ENCODE measurements around the gene TNRC6C. TPM values are rescaled to one million over a fixed set of nuclear protein-coding genes. Genes with fewer than 3 reads are reported as not detected.

TNRC6C gene
- total RNA-seq, 1 donor from 2014 or later, result 13.6 TPM

- DNase-seq, result peak; percentile 78
These were observed 55.4 kb downstream of the TNRC6C start for GRCh38 chr17:78013683-78014467.

GRCh38 chr17:78014646-78015045 is 56.1 kb downstream of the TNRC6C start:
- no peak for DNase-seq

GRCh38 chr17:78016852-78017251 is 58.3 kb downstream of the TNRC6C start:
- DNase-seq, result no peak

DNA sequence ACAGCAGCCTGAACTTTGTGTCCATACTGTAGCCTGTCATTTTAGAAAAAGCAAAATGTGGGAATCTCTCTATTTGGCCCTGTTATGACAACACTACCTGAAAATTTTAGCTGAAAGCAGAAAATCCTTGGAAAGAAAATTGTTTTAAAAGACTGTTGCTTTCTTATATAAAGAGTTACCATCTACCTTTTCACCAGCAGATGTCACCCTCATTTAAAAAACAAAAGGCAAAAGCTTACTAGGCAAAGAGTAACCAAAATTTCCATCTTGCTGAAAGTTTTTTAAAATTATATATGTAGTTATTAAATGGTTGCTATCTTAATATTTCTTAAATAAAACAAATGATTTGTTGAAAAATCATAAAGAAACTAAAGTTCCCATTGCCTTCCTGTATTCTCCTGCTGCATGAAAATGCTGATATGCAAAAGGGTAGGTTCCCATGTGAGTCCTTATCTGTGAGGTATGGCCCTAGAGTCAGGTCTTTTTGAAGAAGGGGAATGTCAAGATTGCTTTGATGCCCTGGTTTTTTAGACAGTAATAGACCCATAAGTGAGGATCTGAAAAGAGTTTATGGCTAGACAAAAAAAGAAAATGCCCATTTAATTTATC is 61.0 kb downstream of the TNRC6C start:
- DNase-seq, result peak; percentile 7

DNA sequence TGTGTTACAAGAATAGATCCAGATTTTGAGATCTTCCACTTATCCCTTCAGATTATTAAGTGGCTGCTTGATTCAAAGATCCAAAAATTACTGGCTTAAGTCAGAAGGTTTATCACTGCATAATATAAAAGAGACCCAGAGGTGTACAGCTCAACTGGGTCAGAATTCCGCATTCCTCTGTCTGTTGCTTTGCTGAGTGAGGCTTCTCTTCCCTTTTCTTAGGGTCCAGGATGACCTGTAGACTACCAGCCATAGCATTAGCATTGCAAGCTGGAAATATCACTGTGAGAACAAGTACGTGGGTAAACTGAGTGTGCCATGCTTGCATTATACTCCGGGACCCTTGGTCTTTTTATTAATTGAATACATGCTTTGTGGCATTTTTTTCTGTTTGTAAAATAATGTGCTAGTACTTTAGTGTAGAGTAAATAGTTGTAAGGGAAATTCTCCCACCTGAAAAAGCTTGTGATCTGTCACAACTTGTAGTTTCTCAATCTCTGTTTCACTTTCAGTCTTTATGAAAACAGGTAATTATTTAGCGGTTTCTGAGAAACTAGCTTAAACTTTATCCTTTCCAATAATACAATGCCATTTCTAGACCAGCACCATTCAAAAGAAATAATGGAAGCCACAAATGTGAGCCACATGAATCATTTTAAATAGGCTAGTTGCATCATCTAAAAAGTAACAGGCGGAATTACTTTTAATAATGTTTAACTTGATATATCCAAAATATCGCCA is 61.6 kb downstream of the TNRC6C start:
- DNase-seq, result no peak

GRCh38 chr17:78020717-78021108 is 62.2 kb downstream of the TNRC6C start:
- no peak for DNase-seq

- no peak for DNase-seq
These were observed 63.9 kb downstream of the TNRC6C start for GRCh38 chr17:78022425-78022824.

GRCh38 chr17:78023042-78023441 is 64.5 kb downstream of the TNRC6C start:
- DNase-seq, result no peak

DNA sequence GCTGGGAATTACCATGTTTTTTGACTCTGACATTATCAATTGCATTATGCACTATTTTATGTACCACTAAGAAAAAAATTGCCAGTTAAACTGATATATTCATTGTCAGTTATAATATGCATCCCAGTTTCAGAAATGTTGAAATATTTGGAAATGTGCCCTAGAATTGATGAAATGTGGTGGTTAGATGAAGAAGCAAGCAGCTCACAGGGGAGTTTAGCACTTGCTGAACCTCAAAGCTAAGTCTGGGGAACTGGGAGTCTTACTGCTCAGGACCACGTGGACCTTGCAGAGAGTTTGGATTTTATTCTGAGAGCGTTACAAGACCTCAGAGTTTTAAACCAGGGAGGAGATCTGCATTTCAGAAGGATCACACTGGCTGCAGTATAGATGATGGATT is 67.9 kb downstream of the TNRC6C start:
- no peak for DNase-seq

DNA sequence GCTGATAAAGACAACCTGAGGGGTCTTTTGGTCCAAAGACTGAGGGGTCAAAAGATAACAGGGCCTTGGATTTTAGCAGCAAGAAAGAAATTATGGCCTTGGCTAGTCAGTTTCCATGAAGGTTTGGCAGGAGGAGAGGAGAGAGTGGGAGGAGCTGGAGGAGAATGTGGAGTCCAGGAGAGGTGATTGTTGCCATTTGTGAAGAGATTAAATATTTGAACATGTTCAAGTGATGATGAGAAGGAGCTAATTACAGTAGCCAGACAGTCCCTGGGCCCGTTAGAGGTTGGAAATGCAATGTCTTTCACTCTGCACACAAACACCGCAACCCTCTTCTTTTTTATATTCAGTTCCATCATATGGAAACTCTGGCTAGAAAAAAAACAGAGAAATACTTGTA is 68.6 kb downstream of the TNRC6C start:
- DNase-seq, result no peak

DNA sequence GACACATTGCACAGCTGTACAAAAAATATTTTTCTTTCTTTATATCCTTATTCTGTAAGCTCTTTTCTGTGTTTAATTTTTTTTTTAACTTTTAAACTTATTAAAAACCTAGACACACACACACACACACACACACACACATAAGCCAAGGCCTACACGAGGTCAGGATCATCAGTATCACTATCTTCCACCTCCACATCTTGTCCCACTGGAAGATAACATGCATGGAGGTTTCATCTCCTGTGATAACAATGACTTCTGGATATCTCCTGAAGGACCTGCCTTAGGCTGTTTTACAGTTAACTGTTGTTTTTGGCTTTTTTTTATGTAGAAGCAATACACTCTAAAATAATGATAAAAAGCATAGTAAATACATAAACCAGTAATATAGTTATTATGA is 71.2 kb downstream of the TNRC6C start:
- DNase-seq, result no peak

GRCh38 chr17:78031435-78031834 is 72.9 kb downstream of the TNRC6C start:
- DNase-seq, result no peak

DNA sequence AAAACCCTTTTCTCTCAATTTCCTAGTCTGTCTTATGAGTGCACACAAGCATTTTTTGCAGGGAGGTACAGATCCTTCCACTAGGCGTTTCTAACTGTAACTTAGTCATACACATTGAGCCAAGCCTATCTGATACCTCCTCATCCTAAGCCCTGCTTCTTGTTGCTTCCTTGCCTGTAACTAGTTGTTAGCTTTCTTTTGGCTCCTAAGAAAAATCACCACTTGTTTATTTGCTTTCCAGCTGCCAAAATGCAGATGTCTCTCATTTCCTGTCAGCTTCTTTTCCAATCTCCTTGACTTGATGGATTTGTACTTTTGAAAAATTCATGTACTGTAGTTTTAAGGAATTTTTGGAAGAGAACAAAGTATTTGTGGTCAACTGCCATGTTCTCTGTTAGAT is 73.7 kb downstream of the TNRC6C start:
- peak; percentile 52 for DNase-seq

DNA sequence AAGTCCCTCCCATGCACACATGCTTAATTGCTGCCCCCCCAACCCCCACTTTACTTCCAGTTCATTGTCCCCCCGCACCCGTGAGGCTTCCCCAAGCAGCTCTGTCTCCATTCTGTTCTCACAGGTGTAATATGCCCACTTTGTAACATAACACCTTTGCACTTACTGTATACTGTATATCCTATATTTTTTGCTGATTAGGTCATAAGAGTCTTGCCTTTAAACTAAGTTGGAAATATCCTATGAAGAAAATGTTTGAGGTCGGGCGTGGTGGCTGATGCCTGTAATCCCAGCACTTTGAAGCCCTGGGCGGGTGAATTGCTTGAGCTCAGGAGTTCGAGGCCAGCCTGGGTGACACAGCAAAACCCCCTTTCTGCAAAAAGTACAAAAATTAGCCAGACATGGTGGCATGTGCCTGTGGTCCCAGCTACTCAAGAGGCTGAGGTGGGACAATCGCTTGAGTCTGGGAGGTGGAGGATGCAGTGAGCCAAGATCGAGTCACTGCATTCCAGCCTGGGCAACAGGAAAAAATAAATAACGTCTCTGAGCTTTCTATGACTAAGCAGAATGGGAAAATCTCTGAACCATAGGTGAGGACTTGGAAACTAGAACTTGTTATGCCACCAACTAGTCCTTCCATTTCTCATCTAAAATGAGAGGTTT is 76.1 kb downstream of the TNRC6C start:
- no peak for DNase-seq

- DNase-seq, result no peak
These were observed 78.8 kb downstream of the TNRC6C start for GRCh38 chr17:78037280-78037679.

DNA sequence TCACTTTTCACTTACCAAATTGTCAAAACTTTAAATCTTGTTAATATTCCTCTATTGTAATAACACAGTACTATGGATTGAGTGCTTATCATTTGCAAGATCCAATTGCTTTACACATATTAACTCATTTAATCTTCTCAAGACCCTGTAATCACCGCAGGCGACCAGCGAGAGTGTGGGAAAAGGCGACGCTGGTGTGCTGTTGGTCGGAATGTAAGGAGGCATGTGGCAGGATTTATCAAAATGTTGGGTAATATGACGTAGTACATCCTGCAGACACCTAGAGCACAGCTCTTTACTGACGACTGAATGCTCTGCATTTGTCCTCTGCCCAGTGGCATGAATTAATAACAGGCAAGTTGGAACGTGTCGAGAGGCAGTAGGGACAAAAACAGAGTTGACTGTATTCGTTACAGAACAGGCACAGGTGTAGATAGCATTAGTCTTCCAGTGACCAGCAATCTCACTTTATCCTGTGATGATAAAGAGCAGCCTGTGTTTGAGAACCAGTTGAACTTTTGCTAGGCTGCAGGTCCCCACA is 80.3 kb downstream of the TNRC6C start:
- no peak for DNase-seq

GRCh38 chr17:78039581-78039980 is 81.1 kb downstream of the TNRC6C start:
- DNase-seq, result no peak

DNA sequence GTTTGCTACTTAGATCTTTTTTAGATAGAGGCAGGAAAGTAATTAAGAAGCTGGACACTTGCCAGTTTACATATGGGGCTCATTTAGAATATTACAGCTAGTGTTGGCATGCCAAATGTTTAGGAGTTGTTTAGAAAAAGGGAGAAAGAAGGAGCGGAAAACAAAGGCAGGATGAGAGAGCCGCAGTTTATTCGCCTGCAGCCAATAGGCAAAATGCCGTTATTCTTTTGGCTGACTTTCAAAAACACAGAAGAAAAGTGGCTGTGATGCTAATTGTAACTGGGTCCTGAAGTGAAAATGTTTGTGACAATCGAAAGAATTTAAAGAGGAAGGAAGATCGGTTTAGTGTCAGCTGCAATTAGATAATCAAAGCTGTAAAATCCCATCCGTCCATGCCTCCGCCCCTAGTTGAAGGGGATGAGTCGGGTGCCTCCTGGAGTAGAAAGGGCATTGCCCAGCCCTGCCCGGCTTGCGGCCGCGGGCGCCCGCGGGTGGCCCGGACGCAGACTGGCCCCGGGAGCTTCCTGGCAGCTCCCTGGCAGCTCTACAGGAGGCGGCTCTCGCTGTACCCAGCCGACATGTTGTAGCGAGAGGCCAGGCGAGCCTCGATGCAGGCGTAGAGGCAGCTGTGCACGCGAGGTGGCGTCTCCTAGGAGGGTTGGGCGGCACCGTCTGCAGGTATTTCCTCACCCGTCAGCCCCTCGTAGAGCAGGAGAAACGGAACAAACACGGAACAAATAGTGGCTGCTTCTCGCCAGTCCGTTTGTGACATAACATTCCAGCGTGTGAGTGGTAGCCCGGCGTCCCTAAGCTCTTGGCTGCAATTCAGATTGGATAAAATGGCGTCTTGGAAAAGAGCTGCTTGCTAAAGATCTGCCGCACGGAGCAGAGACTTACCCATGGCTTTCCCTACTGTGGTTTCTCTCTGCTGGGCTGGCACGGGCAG is 82.2 kb downstream of the TNRC6C start:
- DNase-seq, result peak; percentile 72

- peak; percentile 50 for DNase-seq
These were observed 83.1 kb downstream of the TNRC6C start for GRCh38 chr17:78041386-78042179.

- DNase-seq, result no peak
These were observed 84.0 kb downstream of the TNRC6C start for GRCh38 chr17:78042542-78042941.

Data from skin of body (tissue), 2 donors.